Measurements from ENCODE around the gene SLC35B2. TPM values are rescaled to one million over a fixed set of nuclear protein-coding genes. Genes with fewer than 3 reads are reported as not detected.

SLC35B2 gene
- total RNA-seq, 1 donor from 2014 or later, result 64.3 TPM

DNA sequence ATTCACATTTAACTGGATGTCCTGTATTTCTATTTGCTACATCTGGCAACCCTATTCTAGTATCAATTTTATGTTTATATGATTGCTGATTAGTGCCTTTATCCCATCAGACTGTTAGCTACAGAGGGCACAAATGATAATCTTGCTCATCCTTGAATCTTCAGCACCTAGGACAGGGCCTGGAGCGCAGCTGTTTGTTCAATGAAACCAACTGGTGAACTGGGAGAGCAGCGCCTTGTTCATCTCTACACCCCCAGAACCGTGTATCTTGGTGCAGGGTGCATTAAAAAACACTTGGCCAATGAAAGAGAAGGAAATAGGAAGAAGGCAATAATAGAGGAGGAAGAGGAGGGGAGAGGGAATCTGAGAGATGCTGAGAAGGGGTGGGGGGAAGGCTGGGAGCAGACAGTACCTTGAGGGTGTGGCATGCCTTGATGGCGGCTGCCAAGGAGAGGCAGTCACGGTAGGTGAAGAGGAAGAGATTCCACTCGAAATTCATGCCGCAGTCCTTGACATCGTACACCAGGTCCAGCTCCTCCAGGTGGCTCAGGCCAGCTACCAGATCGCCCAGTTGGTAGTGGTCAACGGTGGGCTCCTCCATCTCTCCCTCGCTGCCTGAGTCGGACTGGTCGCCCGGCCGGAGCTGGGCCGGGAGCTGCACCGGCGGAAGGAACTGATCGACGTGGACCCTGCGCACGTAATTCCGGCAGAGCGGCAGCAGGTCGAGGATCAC lies 28.4 kb upstream of the SLC35B2 start:
- peak; percentile 23 for DNase-seq (ENCODE audit: low read depth)

DNA sequence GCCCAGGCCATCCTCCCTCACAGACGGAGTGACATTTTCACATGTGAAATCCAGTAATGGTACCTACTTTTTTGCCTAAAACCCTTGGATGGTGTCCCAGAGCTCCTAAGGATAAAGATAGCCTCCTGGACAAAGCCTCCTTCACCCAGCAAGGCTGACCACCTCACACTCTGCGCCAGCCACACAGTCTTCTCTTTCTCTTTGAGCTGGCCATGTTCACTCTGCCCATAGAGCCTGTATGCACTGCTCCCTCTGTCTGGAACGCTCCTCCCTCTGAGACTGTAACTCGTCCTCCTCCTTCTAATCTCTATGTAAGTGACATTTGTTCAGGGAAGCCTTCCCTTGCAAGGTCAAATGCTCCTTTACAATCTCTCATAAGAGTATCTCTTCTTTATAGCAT lies 27.5 kb upstream of the SLC35B2 start:
- DNase-seq (ENCODE audit: low read depth), result no peak

DNA sequence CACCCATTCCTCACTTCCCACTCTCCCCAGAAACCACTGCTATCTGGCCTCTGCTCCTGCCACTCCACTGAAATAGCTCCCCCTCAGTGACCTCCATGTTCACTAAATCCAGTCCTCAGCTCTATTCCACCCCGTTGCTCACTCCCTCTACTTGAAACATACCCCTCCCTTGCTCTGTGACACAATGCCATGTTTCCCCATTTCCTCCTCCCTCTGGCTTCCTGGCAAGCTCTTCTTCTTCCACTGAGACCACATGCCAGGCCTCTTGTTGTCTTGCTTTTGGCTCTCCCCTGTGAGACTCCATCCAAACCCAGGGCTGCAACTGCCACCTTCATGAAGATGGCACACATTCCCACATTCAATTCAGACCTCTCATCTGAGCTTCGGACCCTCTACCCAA lies 26.8 kb upstream of the SLC35B2 start:
- no peak for DNase-seq (ENCODE audit: low read depth)

DNA sequence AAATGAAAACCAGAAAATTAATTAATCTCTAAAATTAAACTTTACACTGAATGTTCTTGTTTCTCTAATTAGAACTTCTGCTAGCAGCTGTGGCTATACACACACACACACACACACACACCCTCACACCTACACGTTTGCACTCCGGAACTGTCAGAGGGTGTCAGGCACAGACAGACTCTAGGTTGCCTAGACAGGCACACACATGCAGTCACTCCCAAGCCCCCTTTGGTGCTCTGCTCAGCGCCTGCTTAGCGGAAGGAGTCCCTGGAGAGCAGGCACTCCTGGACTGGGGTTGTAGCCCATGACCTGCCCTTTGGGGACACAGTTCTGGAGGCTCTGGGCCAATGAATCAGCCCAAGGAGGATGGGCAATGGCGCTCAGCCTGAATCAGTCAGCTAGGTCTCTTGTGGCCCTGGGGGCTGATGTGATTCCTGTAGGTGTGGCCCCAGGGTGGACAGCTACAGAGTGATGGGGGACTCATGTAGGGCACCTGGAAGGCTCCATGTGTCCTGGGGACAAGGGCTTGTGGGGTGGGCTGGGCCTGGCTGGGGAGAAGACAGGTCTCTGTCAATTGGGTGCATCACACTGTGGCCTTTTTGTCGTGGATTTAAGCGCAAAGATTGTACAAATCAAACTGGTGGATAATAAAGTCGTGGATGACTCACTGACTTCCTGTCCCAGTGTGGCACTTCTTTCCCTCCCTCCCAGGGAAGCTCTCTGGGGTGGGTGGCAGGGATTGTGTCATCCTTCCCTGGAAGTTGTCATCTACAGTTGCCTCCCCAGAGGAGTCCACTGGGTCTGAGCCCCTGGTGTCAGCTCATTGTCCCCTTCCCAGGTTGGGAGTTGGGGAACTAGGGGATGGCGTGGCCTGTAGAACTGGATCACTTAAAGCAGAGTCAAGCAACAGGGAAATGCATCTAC lies 21.7 kb upstream of the SLC35B2 start:
- DNase-seq (ENCODE audit: low read depth), result no peak

DNA sequence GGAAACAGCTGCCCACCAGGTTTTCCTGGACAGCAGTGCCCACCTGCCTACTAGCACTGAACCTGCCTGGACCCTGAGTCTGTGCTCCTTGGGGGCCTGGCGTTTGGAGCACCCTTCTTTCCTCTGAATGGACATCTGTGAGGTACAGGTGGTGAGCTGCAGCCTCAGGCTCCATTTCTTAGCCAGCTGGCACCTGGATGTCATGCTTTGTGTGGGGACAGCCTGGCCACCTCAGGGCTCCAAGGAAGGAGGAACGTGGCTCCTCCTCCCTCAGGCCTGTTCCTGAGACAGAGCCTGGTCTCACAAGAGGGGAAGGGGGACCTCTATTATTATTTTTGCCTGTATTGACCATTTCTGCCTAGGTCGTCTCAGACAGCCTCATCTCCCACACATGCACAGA lies 21.0 kb upstream of the SLC35B2 start:
- no peak for DNase-seq (ENCODE audit: low read depth)

DNA sequence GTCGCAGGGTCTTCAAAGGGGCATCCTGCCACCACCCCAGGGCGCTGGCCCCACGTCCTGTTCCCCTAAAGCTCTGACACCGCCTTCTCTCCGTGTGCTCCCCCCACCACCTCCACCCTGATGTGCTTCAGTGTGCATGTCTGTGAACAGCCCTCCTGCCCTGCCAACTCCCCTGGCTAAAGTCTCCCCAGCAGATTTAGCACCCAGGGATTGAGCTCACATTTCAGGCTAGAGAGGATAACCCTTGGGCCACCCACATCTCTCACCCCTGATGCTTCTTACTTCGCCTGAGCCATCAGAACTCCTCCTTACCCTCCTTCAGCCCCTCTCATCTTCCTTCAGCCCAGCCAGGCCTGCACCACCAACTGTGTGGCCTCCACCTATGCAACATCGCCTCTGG lies 20.4 kb upstream of the SLC35B2 start:
- no peak for DNase-seq (ENCODE audit: low read depth)

DNA sequence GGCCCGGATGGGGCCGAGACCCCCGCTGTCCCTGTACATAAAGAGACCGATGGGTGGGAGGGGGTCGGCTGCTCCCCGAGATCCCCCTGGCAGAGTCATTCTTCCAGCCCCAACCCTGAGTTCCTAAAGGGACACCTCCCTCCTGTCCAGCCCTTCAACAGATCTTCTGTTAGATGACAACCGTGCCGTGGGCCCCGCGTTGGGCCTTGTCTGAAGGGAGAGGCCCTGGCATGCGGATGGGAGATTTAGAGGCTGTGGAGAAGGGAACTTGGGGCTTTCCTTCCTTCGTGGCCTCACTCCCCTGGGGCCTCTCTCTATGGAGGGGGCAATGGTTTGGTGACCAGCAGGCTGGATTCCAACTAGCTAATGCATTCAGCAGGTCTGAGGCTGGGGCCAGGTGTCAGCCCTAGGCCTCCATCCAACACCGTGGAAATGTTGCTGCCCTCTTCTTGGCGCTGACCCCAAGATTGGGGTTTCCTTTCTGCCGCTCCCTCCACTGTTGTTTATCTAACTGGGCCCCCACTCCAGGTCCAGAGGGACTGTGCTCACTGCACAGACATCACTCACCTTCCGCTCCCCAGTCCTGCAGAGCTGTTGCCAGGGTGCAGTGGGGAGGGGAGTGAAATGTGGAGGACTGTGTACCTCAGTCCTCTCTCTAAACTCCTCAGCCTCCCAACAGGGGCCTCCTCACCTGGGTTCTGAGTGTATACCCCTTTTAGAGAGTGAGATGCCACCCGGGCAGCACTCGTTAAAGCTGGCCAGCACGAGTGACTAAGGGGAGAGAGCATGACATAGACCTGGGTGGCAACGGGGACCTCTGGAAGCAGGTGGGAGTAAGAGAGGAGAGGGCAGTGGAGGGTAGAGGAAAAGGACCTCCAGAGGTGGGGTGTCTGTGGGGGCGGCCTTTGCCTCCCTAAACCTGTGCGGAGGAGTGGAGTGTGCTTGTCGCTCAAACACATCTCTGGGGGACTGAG lies 19.6 kb upstream of the SLC35B2 start:
- DNase-seq (ENCODE audit: low read depth), result no peak

DNA sequence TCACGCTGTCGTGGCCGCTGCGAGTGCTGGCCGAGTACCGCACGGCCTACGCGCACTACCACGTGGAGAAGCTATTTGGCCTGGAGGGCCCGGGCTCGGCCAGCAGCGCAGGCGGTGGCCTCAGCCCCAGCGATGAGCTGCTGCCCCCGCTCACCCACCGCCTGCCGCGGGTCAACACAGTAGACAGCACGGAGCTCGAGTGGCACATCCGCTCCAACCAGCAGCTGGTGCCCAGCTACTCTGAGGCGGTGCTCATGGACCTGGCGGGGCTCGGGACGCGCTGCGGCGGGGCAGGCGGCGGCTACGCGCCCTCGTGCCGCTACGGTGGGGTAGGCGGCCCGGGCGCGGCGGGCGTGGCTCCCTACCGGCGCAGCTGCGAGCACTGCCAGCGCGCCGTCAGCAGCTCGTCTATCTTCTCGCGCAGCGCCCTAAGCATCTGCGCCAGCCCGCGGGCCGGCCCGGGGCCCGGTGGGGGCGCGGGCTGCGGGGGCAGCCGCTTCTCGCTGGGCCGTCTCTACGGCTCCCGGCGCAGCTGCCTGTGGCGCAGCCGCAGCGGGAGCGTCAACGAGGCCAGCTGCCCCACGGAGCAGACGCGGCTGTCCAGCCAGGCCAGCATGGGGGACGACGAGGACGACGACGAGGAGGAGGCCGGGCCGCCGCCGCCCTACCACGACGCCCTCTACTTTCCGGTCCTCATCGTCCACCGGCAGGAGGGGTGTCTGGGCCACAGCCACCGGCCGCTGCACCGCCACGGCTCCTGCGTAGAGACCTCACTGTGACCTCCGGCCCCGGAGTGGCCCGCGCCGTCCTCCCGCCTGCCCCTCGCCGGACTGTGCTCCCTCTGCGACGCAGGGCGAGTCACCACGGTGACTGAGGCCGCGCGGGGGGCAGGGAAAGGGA lies 18.7 kb upstream of the SLC35B2 start:
- DNase-seq (ENCODE audit: low read depth), result no peak

DNA sequence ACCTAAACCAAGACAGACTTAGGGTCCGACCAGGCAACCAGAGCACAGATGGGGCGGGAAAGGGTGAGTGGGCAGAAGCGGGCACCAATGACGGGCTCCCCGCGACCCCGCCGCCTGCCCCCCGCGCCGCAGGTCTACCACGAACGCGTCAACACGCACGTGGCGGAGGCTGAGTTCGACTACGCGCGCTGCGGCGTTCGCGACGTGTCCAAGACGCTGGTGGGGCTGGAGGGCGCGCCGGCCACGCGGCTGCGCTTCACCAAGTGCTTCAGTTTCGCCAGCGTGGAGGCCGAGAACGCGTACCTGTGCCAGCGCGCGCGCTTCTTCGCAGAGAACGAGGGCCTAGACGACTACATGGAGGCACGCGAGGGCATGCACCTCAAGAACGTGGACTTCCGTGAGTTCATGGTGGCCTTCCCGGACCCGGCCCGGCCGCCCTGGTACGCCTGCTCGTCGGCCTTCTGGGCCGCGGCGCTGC lies 18.0 kb upstream of the SLC35B2 start:
- DNase-seq (ENCODE audit: low read depth), result no peak

DNA sequence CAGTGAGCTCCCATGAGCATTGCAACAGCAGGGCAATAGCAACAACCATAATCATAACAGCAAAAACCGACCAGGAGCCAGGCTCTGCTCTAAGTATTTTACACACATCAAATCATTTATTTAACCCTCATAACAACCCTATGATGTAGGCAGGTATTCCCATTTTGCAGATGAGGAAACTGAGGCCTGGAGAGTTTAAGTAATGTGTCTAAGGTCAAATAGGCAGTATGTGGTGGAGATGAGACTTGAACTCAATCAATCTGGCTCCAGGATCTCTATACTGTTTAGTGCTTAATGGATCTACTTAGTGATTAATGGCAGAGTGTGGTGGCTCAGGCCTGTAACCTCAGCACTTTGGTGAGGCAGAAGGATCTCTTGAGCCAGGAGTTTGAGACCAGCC lies 16.3 kb upstream of the SLC35B2 start:
- no peak for DNase-seq (ENCODE audit: low read depth)

DNA sequence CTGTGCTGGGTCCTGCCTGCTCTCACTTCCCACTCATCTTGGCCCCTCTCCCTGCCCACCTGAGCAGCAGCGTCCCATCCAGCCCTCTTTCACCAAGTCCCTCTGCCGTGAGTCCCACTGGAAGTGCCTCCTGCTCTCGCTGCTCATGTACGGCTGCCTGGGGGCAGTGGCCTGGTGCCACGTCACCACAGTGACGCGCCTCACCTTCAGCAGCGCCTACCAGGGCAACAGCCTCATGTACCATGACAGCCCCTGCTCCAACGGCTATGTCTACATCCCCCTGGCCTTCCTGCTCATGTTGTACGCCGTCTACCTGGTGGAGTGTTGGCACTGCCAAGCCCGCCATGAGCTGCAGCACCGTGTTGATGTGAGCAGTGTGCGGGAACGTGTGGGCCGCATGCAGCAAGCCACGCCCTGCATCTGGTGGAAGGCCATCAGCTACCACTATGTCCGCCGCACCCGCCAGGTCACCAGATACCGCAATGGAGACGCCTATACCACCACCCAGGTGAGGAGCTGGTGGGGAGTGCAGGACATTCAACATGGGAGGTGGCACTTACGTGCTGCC lies 15.8 kb upstream of the SLC35B2 start:
- no peak for DNase-seq (ENCODE audit: low read depth)

DNA sequence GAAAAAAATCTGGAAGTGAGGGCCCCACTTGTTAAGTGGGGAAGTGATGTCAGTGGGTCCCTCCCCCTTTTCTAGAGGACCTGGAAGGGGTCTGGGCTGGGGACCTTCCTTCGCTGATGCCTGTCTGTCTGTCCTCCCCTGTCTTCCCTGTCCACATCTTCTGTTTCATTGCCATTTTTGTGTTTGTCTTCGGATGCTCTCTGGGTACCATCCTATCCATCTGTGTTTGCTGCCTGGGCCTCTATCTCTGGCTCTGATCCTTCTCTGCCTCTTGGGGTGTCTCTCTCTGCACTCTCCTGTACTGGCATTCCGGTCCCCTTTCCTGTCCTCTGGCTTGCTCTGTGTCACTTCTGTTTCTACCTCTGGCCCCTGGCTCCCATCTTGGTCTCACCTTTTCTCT lies 15.2 kb upstream of the SLC35B2 start:
- DNase-seq (ENCODE audit: low read depth), result no peak

DNA sequence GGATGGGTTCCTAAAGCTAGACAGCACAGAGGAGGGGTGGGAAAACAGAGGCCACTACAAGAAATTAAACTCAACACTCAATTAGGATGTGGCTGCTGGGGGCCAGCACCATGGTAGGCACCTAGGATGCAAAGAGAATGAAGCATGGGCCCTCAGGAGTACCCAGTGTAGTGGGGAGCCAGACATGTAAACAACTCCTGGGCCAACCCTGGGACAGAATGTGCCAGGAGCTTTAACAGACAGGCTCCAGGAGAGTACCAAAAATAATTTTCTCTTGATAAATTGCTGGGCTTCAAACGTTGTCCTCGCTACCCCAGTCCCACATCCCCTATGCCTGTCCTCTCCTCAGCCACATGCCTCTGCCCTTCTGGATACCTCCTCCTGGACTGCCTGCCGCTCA lies 14.6 kb upstream of the SLC35B2 start:
- DNase-seq (ENCODE audit: low read depth), result no peak

DNA sequence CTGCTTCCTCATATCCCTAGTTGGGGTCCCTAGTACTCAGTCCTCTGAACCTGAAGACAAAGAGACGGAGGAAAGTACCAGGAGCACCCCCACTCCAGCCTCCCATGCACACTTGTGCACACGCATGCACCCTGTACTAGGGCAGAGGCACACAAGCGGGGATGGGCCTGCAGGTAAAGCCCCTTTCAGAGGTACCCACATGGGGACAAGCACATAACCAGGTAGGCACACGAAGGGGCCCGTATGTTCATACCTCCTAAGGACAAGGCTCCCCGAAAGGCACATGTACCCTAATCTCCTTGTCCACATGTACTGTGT lies 14.0 kb upstream of the SLC35B2 start:
- DNase-seq (ENCODE audit: low read depth), result no peak

DNA sequence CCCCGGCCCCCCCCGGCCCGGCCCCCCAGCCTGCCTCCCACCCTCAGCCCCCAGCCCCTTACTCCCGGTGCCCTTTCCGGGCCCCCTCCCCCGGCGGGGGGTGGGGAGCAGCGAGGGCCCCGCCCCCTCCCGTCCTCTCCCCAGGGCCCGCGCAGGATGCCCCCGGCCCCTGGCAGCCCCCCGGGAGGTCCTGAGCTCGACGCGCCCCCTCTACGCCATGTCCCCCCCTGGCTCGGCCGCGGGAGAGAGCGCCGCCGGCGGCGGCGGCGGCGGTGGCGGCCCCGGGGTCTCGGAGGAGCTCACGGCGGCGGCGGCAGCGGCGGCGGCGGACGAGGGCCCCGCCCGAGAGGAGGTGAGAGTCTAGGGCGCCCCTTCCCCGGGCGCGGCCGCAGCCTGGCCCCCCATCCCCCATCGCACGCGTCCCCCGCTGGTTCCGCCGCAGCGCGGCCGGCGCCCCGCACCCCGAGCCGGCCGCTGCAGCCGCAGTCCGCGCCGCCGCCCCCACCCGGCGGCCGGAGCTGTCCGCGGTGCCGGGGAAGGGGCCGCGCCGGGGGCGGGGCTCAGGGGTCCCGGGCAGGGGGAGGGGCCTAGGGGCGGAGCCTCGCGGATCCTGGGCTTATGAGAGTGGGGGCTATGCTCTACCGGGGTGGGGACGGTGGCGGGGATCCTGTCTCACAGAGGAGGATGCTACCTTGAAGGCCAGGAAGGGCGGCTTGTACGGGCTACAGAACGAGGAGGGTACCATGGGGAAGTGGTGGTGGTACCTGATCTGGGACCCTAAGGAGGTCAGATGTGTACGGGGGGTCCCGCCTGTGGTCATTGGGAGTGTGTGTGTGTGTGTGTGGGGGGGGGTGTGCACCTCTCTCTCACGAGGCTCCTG lies 13.4 kb upstream of the SLC35B2 start:
- no peak for DNase-seq (ENCODE audit: low read depth)

DNA sequence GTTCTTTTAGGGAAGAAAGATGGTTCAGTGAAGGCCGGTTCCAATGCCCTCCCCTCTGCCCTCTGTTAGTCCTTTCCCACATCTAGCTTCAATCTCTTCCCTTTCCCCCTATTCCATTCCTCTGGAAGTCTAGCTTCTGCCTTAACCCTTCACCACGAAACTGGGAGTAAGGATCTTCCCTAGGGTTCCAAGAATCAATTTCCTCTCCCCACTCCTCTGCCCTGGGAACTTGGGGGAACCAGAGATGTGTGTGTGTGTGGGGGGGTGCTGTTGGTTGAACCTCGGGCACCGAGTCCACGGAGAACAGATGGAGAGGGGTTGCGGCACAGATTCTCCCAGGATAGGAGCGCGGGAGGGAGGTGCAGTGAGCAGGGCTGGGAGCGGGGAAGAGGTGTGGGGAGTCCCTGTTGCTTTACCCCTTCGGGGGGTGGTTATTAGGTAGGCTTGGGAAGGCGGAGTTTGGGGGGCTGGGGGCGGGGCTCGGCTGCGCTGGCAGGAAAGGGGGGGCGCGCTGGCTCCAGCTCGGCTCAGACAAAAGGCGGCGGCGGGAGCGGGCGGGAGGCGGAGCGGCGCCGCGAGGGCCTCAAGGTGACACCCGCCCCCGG lies 12.7 kb upstream of the SLC35B2 start, which contains the start of gene TMEM151B:
TSS of gene TMEM151B (plus strand) at position 530 of the 605 bp plus-strand sequence. CDS start 293 bp downstream, outside the sequence.
- no peak for DNase-seq (ENCODE audit: low read depth)

DNA sequence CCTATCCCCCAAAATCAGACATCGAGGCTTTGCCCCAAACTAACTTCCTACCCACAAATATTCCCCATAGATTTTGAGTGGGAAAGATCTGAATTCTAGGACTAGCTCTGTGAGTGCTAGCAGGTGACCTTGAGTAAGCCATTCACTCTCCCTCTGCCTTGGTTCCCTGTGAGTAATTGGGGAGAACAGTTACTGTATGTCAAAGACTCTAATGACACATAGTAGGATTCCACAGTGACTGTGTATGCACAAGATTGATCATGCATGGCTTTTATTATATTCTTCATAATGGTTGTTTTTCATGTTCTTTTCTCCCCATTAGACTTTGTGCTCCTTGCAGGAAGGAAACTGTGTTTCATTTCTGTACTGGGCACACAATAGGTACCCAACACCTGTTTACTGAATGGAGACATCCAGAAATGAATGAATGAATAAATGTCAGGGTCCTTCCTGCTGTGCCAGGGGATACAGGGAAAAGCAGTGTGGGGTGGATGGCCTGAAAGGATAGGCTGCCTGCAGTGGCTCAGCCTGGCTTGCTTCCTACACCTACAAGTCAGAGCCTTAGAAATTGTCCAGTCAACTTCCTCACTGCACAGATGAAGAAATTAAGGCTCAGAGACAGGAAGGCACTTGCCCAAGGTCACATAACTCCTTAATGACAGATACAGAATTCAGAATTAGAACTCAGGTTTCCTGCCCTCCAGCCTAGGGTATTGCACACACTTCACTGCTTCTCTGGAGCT lies 12.0 kb upstream of the SLC35B2 start:
- DNase-seq (ENCODE audit: low read depth), result no peak

DNA sequence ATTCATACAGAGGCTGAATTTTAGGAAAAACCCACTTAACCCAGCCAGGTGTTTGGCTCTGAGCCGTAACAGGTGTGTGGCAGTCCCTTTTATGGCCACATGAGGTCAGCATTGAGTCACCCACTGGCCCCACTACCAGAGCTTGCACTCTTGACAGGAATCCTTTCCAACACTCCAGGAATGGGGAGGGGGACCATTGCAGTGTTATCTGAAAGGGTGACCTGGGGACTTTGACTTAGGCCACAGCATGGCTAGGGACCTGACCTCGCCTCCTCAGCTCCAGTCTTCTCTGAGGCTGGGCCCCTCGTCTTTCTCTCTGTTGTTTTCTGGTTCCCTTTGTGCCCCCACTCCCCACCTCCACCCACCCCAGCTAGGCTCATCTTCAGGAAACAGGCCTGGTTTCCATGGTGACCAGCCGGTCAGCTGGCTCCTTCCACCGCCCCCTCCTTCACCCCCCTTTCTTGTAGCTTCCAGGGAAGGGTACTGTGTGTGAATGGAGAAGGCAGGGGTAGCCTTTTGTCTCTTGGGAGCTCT lies 10.8 kb upstream of the SLC35B2 start:
- DNase-seq (ENCODE audit: low read depth), result peak; percentile 46
